Natural killer cell treated with Interleukin-12 subunit alpha and Interleukin-12 subunit beta and Interleukin-15 and Interleukin-18, amount 100 ng/mL, for 72 hours (primary cell): ENCODE data around the gene SULT2A1. TPM values are rescaled to one million over a fixed set of nuclear protein-coding genes. Genes with fewer than 3 reads are reported as not detected.
"Not testable (repeated sequence)": the region's sequence is repeated elsewhere in the genome, so short reads cannot be mapped to it uniquely, and the experiment has no call there.

Source experiments
- ATAC-seq, 2 donors: fragments of 150-1000 bp; cut with Tn5 transposase in 1 of 2; sonication (Bioruptor Pico), chemical (Tn5 transposase) in 1 of 2; 2 replicates each; pipeline ENCODE4 v1.10.0; 2021
- DNase-seq: peaks from one replicate; pipeline ENCODE4 v3.0.0; 2022; ENCODE audit warnings: low spot score
- H3K27ac Mint-ChIP-seq, 2 donors: 1 replicate in 1 of 2; 2 replicates in 1 of 2; pipeline ENCODE4 v1.8.0; 2022; ENCODE audit warnings: mixed read lengths in 2 of 2, mild to moderate bottlenecking in 1 of 2, moderate library complexity in 1 of 2
- H3K27me3 Mint-ChIP-seq, 2 donors: 1 replicate in 1 of 2; 2 replicates in 1 of 2; pipeline ENCODE4 v1.8.0; 2022; ENCODE audit warnings: mixed read lengths in 2 of 2
- H3K36me3 Mint-ChIP-seq: one replicate; pipeline ENCODE4 v1.8.0; 2022; ENCODE audit warnings: mixed read lengths
- H3K4me1 Mint-ChIP-seq, 2 donors: 1 replicate in 1 of 2; 2 replicates in 1 of 2; pipeline ENCODE4 v1.8.0; 2022; ENCODE audit warnings: low read depth in 2 of 2, mixed read lengths in 2 of 2, mild to moderate bottlenecking in 1 of 2
- H3K4me3 Mint-ChIP-seq: one replicate; pipeline ENCODE4 v1.8.0; 2022; ENCODE audit warnings: mixed read lengths
- H3K9me3 Mint-ChIP-seq: 2 replicates; pipeline ENCODE4 v1.8.0; 2022; ENCODE audit warnings: mixed read lengths
- total RNA-seq, 2 donors: library from RNA; stranded (reverse); gene quantifications; one replicate each; pipeline ENCODE4 v1.2.3, GENCODE V29; 2022

SULT2A1 gene
- total RNA-seq, 2 donors from 2014 or later, result not detected

GRCh38 chr19:47890865-47891621 is 4.9 kb upstream of the SULT2A1 start:
- H3K9me3 Mint-ChIP-seq, result no peaks in the 10 kb centered on the region
- DNase-seq (no peak), ATAC-seq (no peak)
- H3K36me3 Mint-ChIP-seq, result no peaks in the 10 kb centered on the region
- no peak overlapping the region for H3K27ac Mint-ChIP-seq
- peaks cover 5 to 11% of the 10 kb centered on the region in 2 donors for H3K27me3 Mint-ChIP-seq
- H3K4me1 Mint-ChIP-seq, result peaks cover 0 to 4% of the 10 kb centered on the region in 2 donors
- no peak overlapping the region for H3K4me3 Mint-ChIP-seq

- Mint-ChIP-seq H3K27ac (no peak overlapping the region), H3K27me3 (peaks cover 15 to 29% of the 10 kb centered on the region in 2 donors), H3K4me3 (no peak overlapping the region), H3K9me3 (no peaks in the 10 kb centered on the region), H3K36me3 (no peaks in the 10 kb centered on the region), H3K4me1 (no peaks in the 10 kb centered on the region)
- ATAC-seq, result no peak
- no peak for DNase-seq
Measured at GRCh38 chr19:47885067-47885463, 1.1 kb downstream of the SULT2A1 start.

- Mint-ChIP-seq H3K9me3 (peaks cover 4% of the 10 kb centered on the region), H3K36me3 (no peaks in the 10 kb centered on the region), H3K4me1 (no peaks in the 10 kb centered on the region), H3K4me3 (no peak overlapping the region), H3K27me3 (peaks cover 20 to 21% of the 10 kb centered on the region in 2 donors), H3K27ac (no peak overlapping the region)
- ATAC-seq, result no peak
- no peak for DNase-seq
Measured at GRCh38 chr19:47882890-47883289, 3.2 kb downstream of the SULT2A1 start.

GRCh38 chr19:47881757-47882156 is 4.4 kb downstream of the SULT2A1 start:
- no peak for DNase-seq
- Mint-ChIP-seq H3K27ac (no peak overlapping the region), H3K9me3 (peaks cover 4% of the 10 kb centered on the region), H3K36me3 (no peaks in the 10 kb centered on the region), H3K4me3 (no peak overlapping the region), H3K27me3 (peaks cover 20 to 21% of the 10 kb centered on the region in 2 donors), H3K4me1 (no peaks in the 10 kb centered on the region)
- no peak for ATAC-seq

GRCh38 chr19:47879385-47879784 is 6.7 kb downstream of the SULT2A1 start:
- not testable (repeated sequence) for H3K4me1 Mint-ChIP-seq, ATAC-seq, DNase-seq, H3K9me3 Mint-ChIP-seq, H3K4me3 Mint-ChIP-seq, H3K36me3 Mint-ChIP-seq, H3K27ac Mint-ChIP-seq
- peaks cover 14 to 17% of the 10 kb centered on the region in 2 donors for H3K27me3 Mint-ChIP-seq

- ATAC-seq (no peak), DNase-seq (no peak)
- Mint-ChIP-seq H3K9me3 (peaks cover 4% of the 10 kb centered on the region), H3K4me3 (no peak overlapping the region), H3K27me3 (peaks cover 15 to 17% of the 10 kb centered on the region in 2 donors), H3K4me1 (no peaks in the 10 kb centered on the region), H3K27ac (no peak overlapping the region), H3K36me3 (no peaks in the 10 kb centered on the region)
Measured at GRCh38 chr19:47878906-47879305, 7.2 kb downstream of the SULT2A1 start.

GRCh38 chr19:47865166-47865565 is 20.9 kb downstream of the SULT2A1 start:
- Mint-ChIP-seq H3K4me1 (peaks cover 0 to 5% of the 10 kb centered on the region in 2 donors), H3K4me3 (no peak overlapping the region), H3K27me3 (peaks cover 6 to 12% of the 10 kb centered on the region in 2 donors), H3K36me3 (no peaks in the 10 kb centered on the region), H3K9me3 (no peaks in the 10 kb centered on the region), H3K27ac (no peak overlapping the region)
- ATAC-seq (no peak), DNase-seq (no peak)

- Mint-ChIP-seq H3K4me3 (no peak overlapping the region), H3K4me1 (peaks cover 0 to 5% of the 10 kb centered on the region in 2 donors), H3K9me3 (no peaks in the 10 kb centered on the region), H3K27me3 (peaks cover 6 to 11% of the 10 kb centered on the region in 2 donors), H3K36me3 (no peaks in the 10 kb centered on the region), H3K27ac (no peak overlapping the region)
- DNase-seq (peak; percentile 81), ATAC-seq (peak; percentile 84)
Measured at GRCh38 chr19:47863514-47863936, 22.6 kb downstream of the SULT2A1 start.

- no peaks in the 10 kb centered on the region for H3K9me3 Mint-ChIP-seq
- DNase-seq (no peak), ATAC-seq (no peak)
- H3K4me3 Mint-ChIP-seq, result no peak overlapping the region
- H3K36me3 Mint-ChIP-seq, result no peaks in the 10 kb centered on the region
- H3K27me3 Mint-ChIP-seq, result peaks cover 6 to 13% of the 10 kb centered on the region in 2 donors
- H3K27ac Mint-ChIP-seq, result no peak overlapping the region
- H3K4me1 Mint-ChIP-seq, result peaks cover 0 to 5% of the 10 kb centered on the region in 2 donors
Measured at GRCh38 chr19:47861630-47862029, 24.5 kb downstream of the SULT2A1 start.

- Mint-ChIP-seq H3K9me3 (no peaks in the 10 kb centered on the region), H3K27ac (no peak overlapping the region), H3K27me3 (peaks cover 6 to 13% of the 10 kb centered on the region in 2 donors), H3K4me1 (peaks cover 0 to 5% of the 10 kb centered on the region in 2 donors), H3K4me3 (no peak overlapping the region), H3K36me3 (no peaks in the 10 kb centered on the region)
- DNase-seq (no peak), ATAC-seq (peak in 1 of 2 donors; percentile 25)
Measured at GRCh38 chr19:47860602-47861297, 25.4 kb downstream of the SULT2A1 start.

- not testable (repeated sequence) for H3K4me1 Mint-ChIP-seq, H3K27ac Mint-ChIP-seq, ATAC-seq, H3K4me3 Mint-ChIP-seq, H3K9me3 Mint-ChIP-seq, H3K36me3 Mint-ChIP-seq, DNase-seq
- H3K27me3 Mint-ChIP-seq, result peaks cover 6 to 13% of the 10 kb centered on the region in 2 donors
Measured at GRCh38 chr19:47859838-47860237, 26.3 kb downstream of the SULT2A1 start.

GRCh38 chr19:47858646-47859285 is 27.3 kb downstream of the SULT2A1 start, which contains the start of gene TPRX2:
TSS of gene TPRX2 (plus strand) at chr19:47859235. CDS start at chr19:47859247, 12 bp downstream.
- peaks cover 8 to 13% of the 10 kb centered on the region in 2 donors for H3K27me3 Mint-ChIP-seq
- not testable (repeated sequence) for H3K36me3 Mint-ChIP-seq
- ATAC-seq, result peak; percentile 15 to 33

GRCh38 chr19:47858231-47858630 is 27.9 kb downstream of the SULT2A1 start:
- H3K27me3 Mint-ChIP-seq, result peaks cover 13 to 14% of the 10 kb centered on the region in 2 donors
- not testable (repeated sequence) for H3K4me1 Mint-ChIP-seq, H3K4me3 Mint-ChIP-seq, H3K36me3 Mint-ChIP-seq, H3K9me3 Mint-ChIP-seq, DNase-seq, H3K27ac Mint-ChIP-seq, ATAC-seq

More at GRCh38 chr19:47858646-47859285, 27.3 kb downstream of the SULT2A1 start, which contains the start of gene TPRX2:
- H3K4me1 Mint-ChIP-seq, H3K4me3 Mint-ChIP-seq, H3K9me3 Mint-ChIP-seq, H3K27ac Mint-ChIP-seq, DNase-seq: not testable (repeated sequence)
